Body of pancreas (tissue), 4 donors: ENCODE measurements around the gene BABAM2.

ENCODE experiments used
- CTCF ChIP-seq, 7 experiments: fragments of 450-650 bp in 4 of 7; fragments of 200-600 bp in 3 of 7; sonication (generic) in 3 of 7; IDR thresholded peaks; one replicate each; pipeline ENCODE4 v1.5.1; 2016 to 2019; ENCODE audit warnings: antibody characterized with exemption in 7 of 7
- POLR2A ChIP-seq, 3 donors: fragments of 450-650 bp; IDR thresholded peaks; one replicate each; pipeline ENCODE4 v1.6.1; 2016; ENCODE audit warnings: antibody characterized with exemption in 3 of 3, mild to moderate bottlenecking in 2 of 3

DNA sequence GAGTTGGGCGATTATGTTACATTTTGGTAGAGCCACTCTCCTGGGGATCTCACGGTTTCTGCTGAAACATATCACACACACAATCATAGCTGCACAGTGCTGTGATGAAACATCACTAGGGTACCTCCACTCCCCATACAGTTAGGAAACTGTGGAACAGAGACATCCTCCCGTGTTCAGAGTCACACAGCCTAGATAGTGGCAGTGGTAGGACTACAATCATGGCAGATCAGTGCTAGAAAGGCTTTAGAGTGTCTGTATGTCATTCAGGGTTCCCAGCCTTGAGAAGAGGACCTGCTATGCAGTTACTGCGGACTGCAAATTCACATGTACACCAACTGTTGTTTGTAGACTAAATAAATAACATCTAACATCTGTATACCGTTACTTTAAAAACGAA lies 291.8 kb downstream of the BABAM2 start:
- no peak for TF ChIP-seq CTCF (IDR thresholded peaks at IDR 0.05)
- TF ChIP-seq POLR2A (IDR thresholded peaks at IDR 0.05) = no peak
